Chondrocyte (in vitro differentiated cells): ENCODE data around the gene SLC25A1. TPM values are rescaled to one million over a fixed set of nuclear protein-coding genes. Genes with fewer than 3 reads are reported as not detected.

ENCODE experiments used
- DNase-seq: peaks from one replicate; pipeline ENCODE4 v3.0.0; 2021; ENCODE audit warnings: mixed read lengths, low spot score
- H3K27ac Mint-ChIP-seq: one replicate; pipeline ENCODE4 v1.8.0; 2021; ENCODE audit warnings: mild to moderate bottlenecking, moderate library complexity, mixed read lengths; ENCODE audit not compliant: unreplicated experiment
- H3K27me3 Mint-ChIP-seq: 2 replicates; pipeline ENCODE4 v1.8.0; 2021; ENCODE audit warnings: low read depth, mixed read lengths
- H3K36me3 Mint-ChIP-seq: 2 replicates; pipeline ENCODE4 v1.8.0; 2021; ENCODE audit warnings: low read depth, mixed read lengths
- H3K4me1 Mint-ChIP-seq: 2 replicates; pipeline ENCODE4 v1.8.0; 2021; ENCODE audit warnings: low read depth, mild to moderate bottlenecking, mixed read lengths
- H3K4me3 Mint-ChIP-seq: one replicate; pipeline ENCODE4 v1.8.0; 2021; ENCODE audit warnings: mild to moderate bottlenecking, moderate library complexity, mixed read lengths; ENCODE audit not compliant: unreplicated experiment
- H3K9me3 Mint-ChIP-seq: 2 replicates; pipeline ENCODE4 v1.8.0; 2021; ENCODE audit warnings: low read depth, mixed read lengths
- CTCF ChIP-seq: fragments of 200-600 bp; sonication (generic); IDR thresholded peaks from 2 replicates; pipeline ENCODE4 v1.5.0; 2021; ENCODE audit warnings: antibody characterized with exemption, mild to moderate bottlenecking, moderate library complexity
- total RNA-seq: library from RNA; stranded (reverse); gene quantifications from 3 replicates; pipeline ENCODE4 v1.2.1, GENCODE V29; 2021

Gene SLC25A1
- total RNA-seq, 1 donor from 2014 or later = 107 TPM

DNA sequence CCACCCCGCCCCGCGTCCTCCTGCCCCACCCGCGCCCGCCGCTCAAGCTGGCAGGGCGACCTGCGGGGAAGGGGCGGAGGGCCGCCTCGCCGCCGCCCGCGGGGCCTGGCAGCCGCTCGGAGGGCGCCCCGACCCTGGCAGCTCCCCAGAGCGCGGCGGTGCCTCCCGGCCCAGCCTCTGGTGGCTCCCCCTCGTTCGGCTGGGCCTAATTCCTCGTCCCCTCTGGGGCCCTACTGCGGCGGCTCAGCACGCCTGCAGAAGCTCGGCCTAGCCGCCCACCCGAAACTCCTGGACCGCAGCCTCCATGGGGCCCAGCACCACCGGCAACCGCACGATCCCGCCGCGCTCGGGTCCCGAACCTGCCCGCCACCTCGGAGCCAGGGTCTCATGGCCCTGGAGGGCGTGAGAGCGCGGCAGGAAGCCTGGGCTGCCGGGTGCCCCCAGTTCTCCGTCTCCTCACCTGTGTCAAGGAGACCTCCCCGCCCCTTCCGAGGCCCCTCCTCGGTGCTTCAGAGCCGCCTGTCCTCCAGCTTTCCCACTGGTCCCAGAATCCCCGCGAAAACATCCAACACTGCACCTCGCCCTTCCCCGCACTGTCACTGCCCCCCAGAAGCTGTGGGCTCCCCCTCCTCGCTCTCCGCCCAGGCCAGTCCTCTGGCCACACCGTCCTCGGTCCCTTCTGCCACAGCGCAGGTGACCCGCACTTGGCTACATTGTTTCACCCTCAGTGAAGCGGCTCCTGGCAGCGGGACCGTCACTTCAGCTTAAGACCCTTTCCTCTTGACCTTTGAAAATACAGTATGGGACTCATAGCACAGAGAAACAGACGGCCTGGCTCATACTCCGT lies 27.8 kb downstream of the SLC25A1 start:
- H3K4me1 Mint-ChIP-seq = peaks cover 5% of the 10 kb centered on the region
- H3K27me3 Mint-ChIP-seq = peaks cover 42% of the 10 kb centered on the region
- H3K4me3 Mint-ChIP-seq = peak overlapping the region; percentile 12
- no peak for TF ChIP-seq CTCF
- no peak overlapping the region for H3K27ac Mint-ChIP-seq
- H3K36me3 Mint-ChIP-seq = peaks cover 8% of the 10 kb centered on the region
- peaks cover 4% of the 10 kb centered on the region for H3K9me3 Mint-ChIP-seq
- DNase-seq = peak; percentile 84

- peaks cover 41% of the 10 kb centered on the region for H3K27me3 Mint-ChIP-seq
Observed at GRCh38 chr22:19149991-19150390, 28.5 kb downstream of the SLC25A1 start, which contains the start of gene GSC2. GSC2 (minus strand) TSS chr22:19150292; CDS start chr22:19150283, 9 bp downstream.

GRCh38 chr22:19149047-19149883 lies 29.3 kb downstream of the SLC25A1 start:
- H3K4me3 Mint-ChIP-seq = peak overlapping the region; percentile 6

More at GRCh38 chr22:19149991-19150390, 28.5 kb downstream of the SLC25A1 start, which contains the start of gene GSC2:
- TF ChIP-seq CTCF = no peak
- peaks cover 5% of the 10 kb centered on the region for H3K4me1 Mint-ChIP-seq
- DNase-seq = no peak
- H3K36me3 Mint-ChIP-seq = peaks cover 8% of the 10 kb centered on the region
- H3K9me3 Mint-ChIP-seq = peaks cover 4% of the 10 kb centered on the region
- no peak within 1 kb of the TSS for H3K27ac Mint-ChIP-seq
- peak within 1 kb of the TSS; percentile 12 for H3K4me3 Mint-ChIP-seq

GRCh38 chr22:19148417-19149046 lies 30.0 kb downstream of the SLC25A1 start:
- no peak overlapping the region for H3K4me3 Mint-ChIP-seq
- H3K27me3 Mint-ChIP-seq = peaks cover 35% of the 10 kb centered on the region
- peak; percentile 91 for DNase-seq
- peaks cover 19% of the 10 kb centered on the region for H3K4me1 Mint-ChIP-seq
- peaks cover 4% of the 10 kb centered on the region for H3K9me3 Mint-ChIP-seq
- no peak overlapping the region for H3K27ac Mint-ChIP-seq
- H3K36me3 Mint-ChIP-seq = peaks cover 11% of the 10 kb centered on the region
- TF ChIP-seq CTCF = no peak

More at GRCh38 chr22:19149047-19149883, 29.3 kb downstream of the SLC25A1 start:
- Mint-ChIP-seq H3K9me3 (peaks cover 4% of the 10 kb centered on the region), H3K27me3 (peaks cover 39% of the 10 kb centered on the region), H3K27ac (no peak overlapping the region), H3K36me3 (peaks cover 8% of the 10 kb centered on the region), H3K4me1 (peaks cover 12% of the 10 kb centered on the region)
- DNase-seq = peak; percentile 82
- TF ChIP-seq CTCF = no peak
